ENCODE measurements around the gene DDX31. TPM values are rescaled to one million over a fixed set of nuclear protein-coding genes. Genes with fewer than 3 reads are reported as not detected.
A peak's percentile ranks its signal among the peaks of the same experiment; 100 is the strongest.

DDX31 gene
- total and polyA plus RNA-seq, 2 experiments from 2014 or later: 5.8 to 15.8 TPM

GRCh38 chr9:132564526-132564925 is 105.3 kb downstream of the DDX31 start:
- no peaks in the 10 kb centered on the region for H3K9me3 ChIP-seq (ENCODE audit: low read depth)
- H3K27ac ChIP-seq: no peak overlapping the region
- H3K4me1 ChIP-seq (ENCODE audit: low read depth): peaks cover 26% of the 10 kb centered on the region
- no peaks in the 10 kb centered on the region for H3K36me3 ChIP-seq
- no peak overlapping the region for H3K4me3 ChIP-seq
- DNase-seq (ENCODE audit: low read depth in 1 of 2, low spot score in 1 of 2): no peak
- H3K27me3 ChIP-seq: no peaks in the 10 kb centered on the region
- no peak for TF ChIP-seq CTCF (IDR thresholded peaks at IDR 0.05; ENCODE audit: low read depth, low read length)

DNA sequence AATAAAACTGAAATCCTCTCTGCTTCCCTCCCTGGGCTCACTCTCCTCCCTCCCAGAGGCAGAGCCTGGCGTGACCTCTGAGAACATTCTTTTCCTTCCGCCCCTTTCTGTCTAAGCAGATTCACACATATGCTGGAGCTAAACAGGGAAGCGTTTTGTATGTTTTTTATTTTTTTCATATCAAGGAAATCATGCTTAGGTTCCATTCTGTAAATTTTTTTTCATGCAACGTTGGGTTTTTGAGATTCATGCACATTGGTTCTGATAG is 107.5 kb downstream of the DDX31 start:
- Histone ChIP-seq H3K4me1 (ENCODE audit: low read depth) (peaks cover 26% of the 10 kb centered on the region), H3K4me3 (no peak overlapping the region), H3K36me3 (no peaks in the 10 kb centered on the region), H3K27ac (no peak overlapping the region), H3K9me3 (ENCODE audit: low read depth) (no peaks in the 10 kb centered on the region), H3K27me3 (no peaks in the 10 kb centered on the region)
- DNase-seq (ENCODE audit: low read depth in 1 of 2, low spot score in 1 of 2): no peak
- no peak for TF ChIP-seq CTCF (IDR thresholded peaks at IDR 0.05; ENCODE audit: low read depth, low read length)

DNA sequence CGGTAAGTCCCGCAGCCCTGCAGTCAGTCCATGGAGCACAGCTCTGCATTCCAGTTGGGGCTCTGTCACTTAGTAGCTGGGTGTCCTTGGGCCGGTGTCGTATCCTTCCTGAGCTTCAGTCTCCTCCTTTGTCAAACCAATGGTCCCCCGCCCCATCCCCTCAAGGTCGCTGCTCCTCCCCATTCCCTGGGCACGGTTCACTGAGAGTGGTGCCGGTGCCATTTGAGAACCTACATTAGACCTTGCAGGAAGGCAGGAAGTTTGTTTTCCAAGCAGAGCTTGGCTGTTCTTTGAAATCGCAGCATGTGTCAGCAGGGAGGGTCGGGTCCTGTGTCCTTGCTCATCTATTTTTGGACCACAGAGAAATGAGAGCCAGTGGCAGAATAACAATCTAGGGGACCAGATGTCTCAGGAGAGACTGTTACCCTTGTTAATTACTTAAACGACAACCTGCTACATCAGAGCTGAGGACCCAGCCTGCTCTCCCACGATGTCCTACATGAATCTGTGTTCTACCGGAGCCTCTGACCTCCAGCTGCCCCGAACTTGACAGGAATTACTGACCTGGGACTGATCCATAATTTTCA is 109.1 kb downstream of the DDX31 start:
- no peak overlapping the region for H3K4me3 ChIP-seq
- TF ChIP-seq CTCF (IDR thresholded peaks at IDR 0.05; ENCODE audit: low read depth, low read length): no peak

GRCh38 chr9:132559711-132560110 is 110.1 kb downstream of the DDX31 start:
- TF ChIP-seq CTCF (IDR thresholded peaks at IDR 0.05; ENCODE audit: low read depth, low read length): no peak
- Histone ChIP-seq H3K27ac (no peak overlapping the region), H3K4me1 (ENCODE audit: low read depth) (peaks cover 26% of the 10 kb centered on the region), H3K27me3 (no peaks in the 10 kb centered on the region), H3K9me3 (ENCODE audit: low read depth) (no peaks in the 10 kb centered on the region), H3K4me3 (no peak overlapping the region), H3K36me3 (no peaks in the 10 kb centered on the region)
- no peak for DNase-seq (ENCODE audit: low read depth in 1 of 2, low spot score in 1 of 2)

More for the DNA sequence above, 109.1 kb downstream of the DDX31 start:
- Histone ChIP-seq H3K9me3 (ENCODE audit: low read depth) (no peaks in the 10 kb centered on the region), H3K36me3 (no peaks in the 10 kb centered on the region), H3K4me1 (ENCODE audit: low read depth) (peaks cover 26% of the 10 kb centered on the region), H3K27ac (peak overlapping the region; percentile 5), H3K27me3 (no peaks in the 10 kb centered on the region)
- peak in 1 of 2 donors; percentile 45 for DNase-seq (ENCODE audit: low read depth in 1 of 2, low spot score in 1 of 2)

DNA sequence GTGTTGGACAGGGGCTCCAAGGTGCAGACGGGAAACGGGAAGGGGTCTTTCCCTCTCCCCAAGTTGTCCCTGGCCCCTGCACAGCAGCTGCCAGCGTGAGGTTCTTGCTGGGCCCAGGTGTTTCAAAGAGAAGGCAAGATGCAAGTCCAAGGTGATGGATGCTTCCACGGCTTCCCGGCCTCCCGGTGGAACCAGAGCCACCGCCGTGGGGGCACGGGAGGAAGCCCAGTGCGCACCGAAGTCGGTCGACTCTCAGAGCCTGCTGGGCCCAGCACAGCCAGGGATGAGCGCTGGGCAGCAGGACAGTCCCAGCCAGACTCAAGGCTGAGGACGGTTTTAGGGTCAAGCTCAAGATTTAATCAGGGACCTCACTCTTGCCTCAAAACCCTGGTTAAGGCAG is 112.6 kb downstream of the DDX31 start:
- Histone ChIP-seq H3K4me1 (ENCODE audit: low read depth) (peaks cover 24% of the 10 kb centered on the region), H3K9me3 (ENCODE audit: low read depth) (no peaks in the 10 kb centered on the region), H3K4me3 (no peak overlapping the region), H3K27me3 (no peaks in the 10 kb centered on the region), H3K36me3 (no peaks in the 10 kb centered on the region), H3K27ac (no peak overlapping the region)
- no peak for TF ChIP-seq CTCF (IDR thresholded peaks at IDR 0.05; ENCODE audit: low read depth, low read length)
- DNase-seq (ENCODE audit: low read depth in 1 of 2, low spot score in 1 of 2): no peak

GRCh38 chr9:132556714-132557113 is 113.1 kb downstream of the DDX31 start:
- no peak for TF ChIP-seq CTCF (IDR thresholded peaks at IDR 0.05; ENCODE audit: low read depth, low read length)
- no peak overlapping the region for H3K27ac ChIP-seq
- H3K36me3 ChIP-seq: no peaks in the 10 kb centered on the region
- H3K27me3 ChIP-seq: no peaks in the 10 kb centered on the region
- no peaks in the 10 kb centered on the region for H3K9me3 ChIP-seq (ENCODE audit: low read depth)
- H3K4me1 ChIP-seq (ENCODE audit: low read depth): peaks cover 20% of the 10 kb centered on the region
- H3K4me3 ChIP-seq: no peak overlapping the region
- no peak for DNase-seq (ENCODE audit: low read depth in 1 of 2, low spot score in 1 of 2)
